ENCODE data around the gene ADAP1. TPM values are rescaled to one million over a fixed set of nuclear protein-coding genes. Genes with fewer than 3 reads are reported as not detected.
A peak's percentile ranks its signal among the peaks of the same experiment; 100 is the strongest.

The ADAP1 gene
- total RNA-seq, 1 donor from 2014 or later = 0.30 TPM

GRCh38 chr7:927031-927671 is 27.3 kb downstream of the ADAP1 start:
- Mint-ChIP-seq H3K36me3 (no peaks in the 10 kb centered on the region), H3K27ac (peak overlapping the region; percentile 34), H3K4me3 (no peak overlapping the region), H3K27me3 (ENCODE audit: insufficient read depth, low read depth) (peaks cover 6% of the 10 kb centered on the region), H3K9me3 (no peaks in the 10 kb centered on the region), H3K4me1 (peaks cover 3% of the 10 kb centered on the region)
- Histone ChIP-seq H3K4me3 (no peak overlapping the region), H3K36me3 (no peaks in the 10 kb centered on the region), H3F3A (ENCODE audit: low read depth) (no peaks in the 10 kb centered on the region), H3K9me3 (ENCODE audit: low read depth) (no peaks in the 10 kb centered on the region), H3K79me2 (ENCODE audit: low read depth) (no peaks in the 10 kb centered on the region), H3K27ac (no peak overlapping the region), H3K9ac (no peak overlapping the region), H4K20me1 (ENCODE audit: low read depth) (no peaks in the 10 kb centered on the region), H3K4me1 (no peaks in the 10 kb centered on the region), H3K4me2 (no peak overlapping the region), H3K27me3 (no peaks in the 10 kb centered on the region), H2AFZ (replicated peaks) (no peak overlapping the region)
- DNase-seq (ENCODE audit: low spot score) = no peak
- TF ChIP-seq, protein P1, sequence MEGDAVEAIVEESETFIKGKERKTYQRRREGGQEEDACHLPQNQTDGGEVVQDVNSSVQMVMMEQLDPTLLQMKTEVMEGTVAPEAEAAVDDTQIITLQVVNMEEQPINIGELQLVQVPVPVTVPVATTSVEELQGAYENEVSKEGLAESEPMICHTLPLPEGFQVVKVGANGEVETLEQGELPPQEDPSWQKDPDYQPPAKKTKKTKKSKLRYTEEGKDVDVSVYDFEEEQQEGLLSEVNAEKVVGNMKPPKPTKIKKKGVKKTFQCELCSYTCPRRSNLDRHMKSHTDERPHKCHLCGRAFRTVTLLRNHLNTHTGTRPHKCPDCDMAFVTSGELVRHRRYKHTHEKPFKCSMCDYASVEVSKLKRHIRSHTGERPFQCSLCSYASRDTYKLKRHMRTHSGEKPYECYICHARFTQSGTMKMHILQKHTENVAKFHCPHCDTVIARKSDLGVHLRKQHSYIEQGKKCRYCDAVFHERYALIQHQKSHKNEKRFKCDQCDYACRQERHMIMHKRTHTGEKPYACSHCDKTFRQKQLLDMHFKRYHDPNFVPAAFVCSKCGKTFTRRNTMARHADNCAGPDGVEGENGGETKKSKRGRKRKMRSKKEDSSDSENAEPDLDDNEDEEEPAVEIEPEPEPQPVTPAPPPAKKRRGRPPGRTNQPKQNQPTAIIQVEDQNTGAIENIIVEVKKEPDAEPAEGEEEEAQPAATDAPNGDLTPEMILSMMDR (IDR thresholded peaks at IDR 0.05) = no peak
- TF ChIP-seq EZH2 (IDR thresholded peaks at IDR 0.05) (no peak), EZH2phosphoT487 (IDR thresholded peaks at IDR 0.05) (no peak)

GRCh38 chr7:926061-927030 is 28.1 kb downstream of the ADAP1 start:
- Histone ChIP-seq H3K36me3 (no peaks in the 10 kb centered on the region), H3K27ac (no peak overlapping the region), H3K9ac (no peak overlapping the region), H4K20me1 (ENCODE audit: low read depth) (no peaks in the 10 kb centered on the region), H2AFZ (replicated peaks) (no peak overlapping the region), H3F3A (ENCODE audit: low read depth) (no peaks in the 10 kb centered on the region), H3K4me3 (no peak overlapping the region), H3K27me3 (no peaks in the 10 kb centered on the region), H3K4me1 (no peaks in the 10 kb centered on the region), H3K4me2 (no peak overlapping the region), H3K9me3 (ENCODE audit: low read depth) (no peaks in the 10 kb centered on the region), H3K79me2 (ENCODE audit: low read depth) (no peaks in the 10 kb centered on the region)
- DNase-seq (ENCODE audit: low spot score) = no peak
- H3K27me3 Mint-ChIP-seq (ENCODE audit: insufficient read depth, low read depth) = peaks cover 6% of the 10 kb centered on the region
- H3K36me3 Mint-ChIP-seq = no peaks in the 10 kb centered on the region
- H3K9me3 Mint-ChIP-seq = no peaks in the 10 kb centered on the region
- TF ChIP-seq EZH2phosphoT487 (IDR thresholded peaks at IDR 0.05) = no peak
- no peak for TF ChIP-seq EZH2 (IDR thresholded peaks at IDR 0.05)
- TF ChIP-seq, protein P1 (IDR thresholded peaks at IDR 0.05) = no peak
- peaks cover 3% of the 10 kb centered on the region for H3K4me1 Mint-ChIP-seq
- H3K27ac Mint-ChIP-seq = no peak overlapping the region
- H3K4me3 Mint-ChIP-seq = no peak overlapping the region

- Mint-ChIP-seq H3K27ac (no peak overlapping the region), H3K4me1 (peaks cover 3% of the 10 kb centered on the region), H3K36me3 (no peaks in the 10 kb centered on the region), H3K4me3 (no peak overlapping the region), H3K9me3 (no peaks in the 10 kb centered on the region), H3K27me3 (ENCODE audit: insufficient read depth, low read depth) (peaks cover 6% of the 10 kb centered on the region)
- Histone ChIP-seq H3K4me1 (no peaks in the 10 kb centered on the region), H3K27ac (no peak overlapping the region), H2AFZ (replicated peaks) (no peak overlapping the region), H3K4me3 (no peak overlapping the region), H3K9ac (no peak overlapping the region), H3K4me2 (no peak overlapping the region), H3K27me3 (no peaks in the 10 kb centered on the region), H4K20me1 (ENCODE audit: low read depth) (no peaks in the 10 kb centered on the region), H3K79me2 (ENCODE audit: low read depth) (no peaks in the 10 kb centered on the region), H3K9me3 (ENCODE audit: low read depth) (no peaks in the 10 kb centered on the region), H3K36me3 (no peaks in the 10 kb centered on the region), H3F3A (ENCODE audit: low read depth) (no peaks in the 10 kb centered on the region)
- TF ChIP-seq, protein P1 (IDR thresholded peaks at IDR 0.05) = no peak
- TF ChIP-seq EZH2phosphoT487 (IDR thresholded peaks at IDR 0.05) = no peak
- no peak for TF ChIP-seq EZH2 (IDR thresholded peaks at IDR 0.05)
- no peak for DNase-seq (ENCODE audit: low spot score)
Measured at GRCh38 chr7:925601-926000, 28.9 kb downstream of the ADAP1 start.
